PC-9 (cell line): ENCODE results near the gene LSMEM2.

Experiments
- EZH2 ChIP-seq: fragments of 200-600 bp; sonication (generic); IDR thresholded peaks from 2 replicates; pipeline ENCODE4 v1.8.0; 2017; ENCODE audit warnings: antibody characterized with exemption, low read depth
- TF ChIP-seq, protein P1 (sequence below): fragments of 200-600 bp; sonication (generic); conservative IDR thresholded peaks from 2 replicates; pipeline ENCODE4 v1.6.1; 2017; ENCODE audit warnings: mixed run types, antibody characterized with exemption, mild to moderate bottlenecking, moderate library complexity

DNA sequence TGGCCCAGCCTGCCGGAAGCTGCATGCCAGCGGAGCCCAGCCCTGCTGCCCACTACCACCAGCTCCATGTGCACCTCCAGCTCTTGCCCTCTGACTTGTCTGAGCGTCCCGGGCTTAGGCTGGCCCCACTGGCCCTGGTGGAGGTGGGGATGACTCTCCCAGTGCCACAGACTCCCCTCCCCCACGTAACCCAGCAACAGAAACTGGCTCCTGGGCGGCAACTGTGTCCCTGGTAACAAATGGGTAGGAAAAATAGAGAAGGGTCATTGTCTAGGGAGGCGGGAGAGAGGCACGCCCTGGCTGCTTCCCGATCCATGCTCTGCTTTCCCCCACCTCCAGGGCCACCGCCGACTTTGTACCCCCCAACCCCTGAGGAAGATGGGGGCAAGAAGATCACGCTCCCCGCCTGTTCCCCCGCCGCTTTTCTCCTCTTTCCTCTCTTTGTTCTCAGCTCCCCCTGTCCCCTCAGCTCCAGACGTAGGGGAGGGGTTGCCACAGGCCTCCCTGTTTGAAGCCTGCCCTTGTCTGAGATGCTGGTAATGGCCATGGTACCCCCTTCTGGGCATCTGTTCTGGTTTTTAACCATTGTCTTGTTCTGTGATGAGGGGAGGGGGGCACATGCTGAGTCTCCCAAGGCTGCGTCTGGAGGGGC, 20.7 kb upstream of the LSMEM2 start:
- TF ChIP-seq, protein P1, sequence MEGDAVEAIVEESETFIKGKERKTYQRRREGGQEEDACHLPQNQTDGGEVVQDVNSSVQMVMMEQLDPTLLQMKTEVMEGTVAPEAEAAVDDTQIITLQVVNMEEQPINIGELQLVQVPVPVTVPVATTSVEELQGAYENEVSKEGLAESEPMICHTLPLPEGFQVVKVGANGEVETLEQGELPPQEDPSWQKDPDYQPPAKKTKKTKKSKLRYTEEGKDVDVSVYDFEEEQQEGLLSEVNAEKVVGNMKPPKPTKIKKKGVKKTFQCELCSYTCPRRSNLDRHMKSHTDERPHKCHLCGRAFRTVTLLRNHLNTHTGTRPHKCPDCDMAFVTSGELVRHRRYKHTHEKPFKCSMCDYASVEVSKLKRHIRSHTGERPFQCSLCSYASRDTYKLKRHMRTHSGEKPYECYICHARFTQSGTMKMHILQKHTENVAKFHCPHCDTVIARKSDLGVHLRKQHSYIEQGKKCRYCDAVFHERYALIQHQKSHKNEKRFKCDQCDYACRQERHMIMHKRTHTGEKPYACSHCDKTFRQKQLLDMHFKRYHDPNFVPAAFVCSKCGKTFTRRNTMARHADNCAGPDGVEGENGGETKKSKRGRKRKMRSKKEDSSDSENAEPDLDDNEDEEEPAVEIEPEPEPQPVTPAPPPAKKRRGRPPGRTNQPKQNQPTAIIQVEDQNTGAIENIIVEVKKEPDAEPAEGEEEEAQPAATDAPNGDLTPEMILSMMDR: no peak
- no peak for TF ChIP-seq EZH2
